ENCODE results near the gene SPRR2B.
"Not testable (repeated sequence)": the region's sequence is repeated elsewhere in the genome, so short reads cannot be mapped to it uniquely, and the experiment has no call there.

The SPRR2B gene

DNA sequence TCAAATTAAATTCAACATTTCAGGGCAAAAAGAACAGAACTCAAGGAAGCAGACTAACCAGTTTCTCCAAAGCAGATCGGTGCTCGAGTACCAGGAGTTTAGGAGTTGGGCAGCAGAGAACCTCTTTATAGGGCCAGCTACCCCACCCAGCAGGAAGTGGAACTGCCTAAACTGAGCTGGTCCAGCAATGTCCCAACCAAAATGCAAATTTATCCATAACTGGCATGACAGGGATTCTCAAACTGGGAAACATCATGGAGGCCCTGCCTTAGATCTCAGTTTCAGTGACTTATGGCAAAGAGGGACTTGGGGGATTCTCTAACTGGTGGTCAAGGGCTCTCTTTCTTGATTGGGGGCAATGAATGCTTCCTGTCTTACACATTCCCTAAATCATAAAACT lies at the start of gene SPRR2B:
Gene SPRR2B (minus strand): TSS at position 101 of the 400 bp plus-strand sequence. CDS start 772 bp downstream, outside the sequence.
- DNase-seq, result no peak

DNA sequence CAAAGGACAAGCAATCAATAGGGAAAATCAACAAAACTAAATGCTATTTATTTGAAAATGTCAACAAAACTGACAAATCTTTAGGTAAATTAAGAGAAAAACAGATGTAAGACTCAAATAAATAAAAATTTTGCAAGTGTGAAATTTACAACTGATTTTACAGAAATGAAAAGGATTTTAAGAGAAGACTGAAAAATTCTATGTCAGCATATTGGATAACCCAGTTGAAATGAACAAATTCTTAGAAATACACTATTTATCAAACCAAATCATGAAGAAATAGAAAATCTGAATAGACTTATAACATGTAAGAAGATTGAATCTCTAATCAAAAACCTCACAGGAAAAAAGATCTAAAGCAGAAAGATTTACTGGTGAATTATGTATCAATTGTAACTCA lies 49.5 kb upstream of the SPRR2B start:
- no peak for DNase-seq

DNA sequence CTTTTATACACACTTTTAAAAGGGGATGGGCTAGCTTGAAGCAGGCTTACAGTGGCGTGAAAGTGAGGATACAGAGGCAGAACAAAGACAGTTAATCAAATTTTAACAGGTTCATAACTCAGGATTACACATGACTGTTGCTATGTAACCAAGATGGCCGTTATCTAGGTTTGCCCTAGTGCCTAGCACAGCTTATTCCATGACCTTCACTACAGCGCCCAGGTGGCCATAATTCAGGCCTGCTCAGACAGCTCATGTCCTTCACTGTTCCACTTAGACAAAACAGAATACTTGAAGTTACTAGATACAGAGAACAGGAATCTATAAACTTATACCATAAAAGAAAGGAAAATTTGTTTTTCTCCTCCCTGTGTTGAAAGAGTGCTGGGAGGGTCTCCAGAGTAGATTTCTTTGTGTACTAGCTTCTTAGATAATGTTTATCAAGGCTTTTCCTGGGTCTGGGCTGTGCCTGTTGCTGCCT lies 48.1 kb upstream of the SPRR2B start:
- DNase-seq, result no peak

DNA sequence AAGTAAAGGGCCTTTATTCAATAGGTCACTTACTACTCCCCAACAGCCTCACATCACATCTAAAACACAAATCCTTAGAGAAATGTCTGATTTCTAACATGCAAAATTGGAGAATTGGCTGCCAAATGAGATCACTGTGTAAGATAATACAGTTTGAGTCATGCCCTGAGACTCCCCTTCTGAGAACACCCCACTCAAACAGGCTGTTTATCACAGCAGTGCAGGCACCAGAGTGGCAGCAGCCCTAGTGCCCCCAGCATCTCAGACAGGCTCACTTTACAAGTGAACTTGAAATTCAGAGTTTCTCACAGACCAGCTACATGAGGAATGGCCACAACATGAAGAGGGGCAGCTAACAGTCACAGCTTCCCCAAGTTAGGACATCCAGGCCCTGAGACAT lies 43.9 kb upstream of the SPRR2B start:
- not testable (repeated sequence) for DNase-seq

DNA sequence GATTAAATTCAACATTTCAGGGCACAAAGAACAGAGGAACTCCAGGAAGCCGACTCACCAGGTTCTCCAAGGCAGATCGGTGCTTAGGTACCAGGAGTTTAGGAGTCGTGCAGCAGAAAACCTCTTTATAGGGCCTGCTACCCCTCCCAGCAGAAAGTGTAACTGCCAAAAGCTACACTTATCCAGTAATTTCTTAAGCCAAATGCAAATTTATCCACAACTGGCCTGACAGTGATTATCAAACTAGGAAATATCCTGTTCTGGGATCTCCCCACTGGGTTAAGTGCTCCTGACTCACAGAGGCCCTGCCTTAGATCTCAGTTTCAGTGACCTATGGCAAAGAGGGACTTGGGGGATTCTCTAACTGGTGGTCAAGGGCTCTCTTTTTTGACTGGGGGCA lies 42.0 kb upstream of the SPRR2B start, which contains the start of gene SPRR2F:
Gene SPRR2F (minus strand): TSS at position 101 of the 400 bp plus-strand sequence. CDS start 783 bp downstream, outside the sequence.
- DNase-seq, result no peak

DNA sequence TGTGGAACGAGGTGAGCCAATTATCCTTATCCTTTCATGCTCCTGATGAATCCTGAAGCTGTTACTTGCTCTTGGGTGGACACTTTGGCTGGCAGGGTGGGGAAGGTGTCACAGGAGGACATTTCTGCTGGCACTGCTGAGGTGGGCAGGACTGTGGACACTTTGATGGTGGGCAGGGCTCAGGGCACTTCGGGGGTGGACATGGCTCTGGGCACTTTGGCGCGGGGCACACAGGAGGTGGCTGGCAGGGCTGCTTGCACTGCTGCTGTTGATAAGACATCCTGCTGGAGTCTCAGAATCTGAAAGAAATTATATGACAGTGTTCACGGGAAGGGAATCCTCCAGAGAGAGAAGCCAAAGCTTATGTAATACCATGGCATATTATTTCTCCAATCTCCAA lies 41.0 kb upstream of the SPRR2B start:
- not testable (repeated sequence) for DNase-seq

DNA sequence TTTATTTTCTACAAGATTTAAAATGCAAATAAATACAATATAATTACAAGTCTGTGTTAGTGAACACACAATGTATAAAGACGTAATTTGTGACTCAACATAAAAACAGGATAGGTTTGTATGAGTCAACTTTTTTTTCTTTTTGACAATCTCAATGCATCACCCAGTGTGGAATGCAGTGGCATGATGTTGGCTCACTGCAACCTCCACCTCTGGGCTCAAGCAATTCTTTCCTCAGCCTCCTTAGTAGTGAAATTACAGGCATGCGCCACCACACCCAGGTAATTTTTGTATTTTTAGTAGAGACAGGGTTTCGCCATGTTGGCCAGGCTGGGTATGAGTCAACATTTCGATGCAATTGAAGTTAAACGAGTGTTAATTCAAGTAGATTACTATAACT lies 28.8 kb upstream of the SPRR2B start:
- DNase-seq, result no peak

DNA sequence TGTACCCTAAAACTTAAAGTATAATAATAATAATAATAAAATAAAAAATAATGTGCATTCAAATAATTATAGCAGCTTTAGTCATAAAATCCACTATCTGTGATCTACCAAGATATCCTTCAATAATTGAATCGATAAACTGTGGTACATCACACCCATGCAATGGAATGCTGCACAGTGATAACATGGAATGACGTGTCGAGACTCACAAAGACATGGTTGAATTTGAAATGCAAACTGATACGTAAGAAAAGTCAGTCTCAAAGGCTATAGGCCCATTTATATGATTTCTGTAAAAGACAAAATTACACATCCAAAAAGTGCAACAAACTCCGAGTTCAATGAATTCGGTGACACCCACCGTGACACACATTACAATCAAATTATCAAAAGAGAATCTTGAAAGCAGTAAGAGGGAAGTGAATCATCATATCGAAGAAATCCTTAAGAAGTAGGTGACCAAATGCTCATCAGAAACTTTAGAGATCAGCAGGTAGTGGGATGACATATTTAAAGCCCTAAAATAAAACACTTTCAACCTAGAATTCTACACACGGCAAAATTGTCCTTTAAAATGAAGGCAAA lies 28.1 kb upstream of the SPRR2B start:
- no peak for DNase-seq

DNA sequence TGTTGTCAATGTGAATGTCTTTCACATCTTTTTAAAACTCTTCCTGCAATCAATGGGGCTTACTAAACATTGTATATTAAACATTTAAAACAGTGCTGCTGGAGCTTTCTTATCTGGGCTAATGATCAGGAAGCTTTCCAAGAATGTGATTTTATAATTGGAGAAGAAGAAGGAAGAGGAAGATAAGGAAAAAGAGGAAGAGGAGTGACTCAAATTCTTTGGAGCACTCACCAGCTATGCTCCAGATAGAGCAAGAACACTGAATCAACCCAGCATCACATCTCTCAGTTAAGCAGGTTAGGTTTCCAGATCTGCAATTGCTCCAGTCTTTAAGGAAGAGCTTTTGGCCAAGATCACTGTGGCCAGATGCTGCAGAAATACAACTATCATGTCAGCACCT lies 24.4 kb upstream of the SPRR2B start:
- no peak for DNase-seq

DNA sequence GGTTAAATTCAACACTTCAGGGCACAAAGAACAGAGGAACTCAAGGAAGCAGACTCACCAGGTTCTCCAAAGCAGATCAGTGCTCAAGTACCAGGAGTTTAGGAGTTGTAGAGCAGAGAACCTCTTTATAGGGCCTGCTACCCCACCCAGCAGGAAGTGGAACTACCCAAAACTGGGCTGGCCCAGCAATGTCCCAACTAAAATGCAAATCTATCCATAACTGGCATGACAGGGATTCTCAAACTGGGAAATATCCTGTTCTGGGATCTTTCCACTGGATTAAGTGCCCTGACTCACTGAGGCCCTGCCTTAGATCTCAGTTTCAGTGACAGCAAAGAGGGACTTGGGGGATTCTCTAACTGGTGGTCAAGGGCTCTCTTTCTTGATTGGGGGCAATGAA lies 23.0 kb upstream of the SPRR2B start, which contains the start of gene SPRR2E:
Gene SPRR2E (minus strand): TSS at position 101 of the 400 bp plus-strand sequence. CDS start 775 bp downstream, outside the sequence.
- DNase-seq, result no peak

DNA sequence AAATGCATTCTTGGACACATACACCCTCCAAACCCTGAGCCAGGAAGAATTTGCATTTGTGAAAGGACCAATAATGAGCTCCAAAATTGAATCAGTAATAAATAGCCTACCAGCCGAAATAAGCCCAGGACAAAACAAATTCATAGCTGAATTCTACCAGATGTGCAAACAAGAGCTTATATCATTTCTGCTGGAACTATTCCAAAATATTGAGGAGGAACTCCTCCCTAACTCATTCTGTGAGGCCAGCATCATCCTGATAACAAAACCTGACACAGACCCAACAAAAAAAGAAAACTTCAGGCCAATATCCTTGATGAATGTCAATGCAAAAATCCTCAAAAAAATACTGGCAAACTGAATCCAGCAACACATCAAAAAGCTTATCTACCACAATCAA lies 16.2 kb upstream of the SPRR2B start:
- DNase-seq, result no peak

DNA sequence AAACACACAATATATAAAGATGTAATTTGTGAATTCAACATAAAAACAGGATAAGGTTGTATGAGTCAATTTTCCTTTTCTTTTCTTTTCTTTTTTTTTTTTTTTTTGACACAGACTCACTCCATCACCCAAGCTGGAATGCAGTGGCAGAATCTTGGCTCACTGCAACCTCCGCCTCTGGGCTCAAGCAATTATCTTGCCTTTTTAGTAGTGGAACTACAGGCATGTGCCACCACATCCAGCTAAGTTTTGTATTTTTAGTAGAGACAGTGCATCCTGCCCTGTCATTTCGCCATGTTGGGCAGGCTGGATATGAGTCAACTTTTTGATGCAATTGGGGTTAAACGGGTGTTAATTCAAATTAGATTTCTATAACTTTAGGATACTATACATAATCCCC lies 10.3 kb upstream of the SPRR2B start:
- no peak for DNase-seq

DNA sequence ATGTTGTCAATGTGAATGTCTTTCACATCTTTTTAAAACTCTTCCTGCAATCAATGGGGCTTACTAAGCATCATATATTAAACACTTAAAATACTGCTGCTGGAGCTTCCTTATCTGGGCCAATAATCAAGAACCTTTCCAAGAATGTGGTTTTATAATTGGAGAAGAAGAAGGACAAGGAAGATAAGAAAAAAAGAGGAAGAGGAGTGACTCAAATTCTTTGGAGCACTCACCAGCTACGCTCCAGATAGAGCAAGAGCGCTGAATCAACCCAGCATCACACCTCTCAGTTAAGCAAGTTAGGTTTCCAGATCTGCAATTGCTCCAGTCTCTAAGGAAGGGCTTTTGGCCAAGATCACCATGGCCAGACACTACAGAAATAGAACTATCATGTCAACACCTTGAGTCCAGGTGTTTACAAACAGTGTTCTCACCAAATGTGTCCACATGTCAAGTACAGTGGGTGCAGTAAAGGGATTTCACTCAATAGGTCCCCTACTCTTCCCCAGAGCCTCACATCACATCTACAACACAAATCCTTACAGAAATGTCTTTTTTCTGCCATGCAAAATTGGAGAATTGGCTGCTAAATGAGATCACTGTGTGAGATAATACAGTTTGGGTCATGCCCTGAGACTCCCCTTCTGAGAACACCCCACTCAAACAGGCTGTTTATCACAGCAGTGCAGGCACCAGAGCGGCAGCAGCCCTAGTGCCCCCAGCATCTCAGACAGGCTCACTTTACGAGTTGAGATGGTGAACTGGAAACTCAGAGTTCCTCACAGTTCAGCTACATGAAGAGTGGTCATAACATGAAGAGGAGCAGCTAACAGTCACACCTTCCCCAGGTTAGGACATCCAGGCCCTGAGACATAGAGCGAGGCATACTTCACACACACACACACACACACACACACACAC lies 1.7 kb upstream of the SPRR2B start:
- DNase-seq, result no peak

DNA sequence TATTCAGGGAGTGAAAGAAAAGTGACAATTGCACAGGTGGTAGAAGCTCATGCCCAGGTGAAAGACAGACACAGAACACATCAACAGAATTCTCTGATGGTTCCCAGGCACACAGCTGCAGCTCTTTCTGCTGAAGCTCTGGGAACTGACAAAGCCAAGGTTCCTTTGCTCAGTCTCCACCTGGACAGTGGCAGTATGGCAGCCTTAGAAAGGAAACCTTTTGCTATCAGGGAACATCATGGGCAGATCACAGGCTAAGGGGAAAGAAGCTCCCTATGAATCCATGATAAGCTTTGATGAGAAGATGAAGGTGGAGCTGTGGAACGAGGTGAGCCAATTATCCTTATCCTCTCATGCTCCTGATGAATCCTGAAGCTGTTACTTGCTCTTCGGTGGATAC lies 1.2 kb downstream of the SPRR2B start:
- no peak for DNase-seq

DNA sequence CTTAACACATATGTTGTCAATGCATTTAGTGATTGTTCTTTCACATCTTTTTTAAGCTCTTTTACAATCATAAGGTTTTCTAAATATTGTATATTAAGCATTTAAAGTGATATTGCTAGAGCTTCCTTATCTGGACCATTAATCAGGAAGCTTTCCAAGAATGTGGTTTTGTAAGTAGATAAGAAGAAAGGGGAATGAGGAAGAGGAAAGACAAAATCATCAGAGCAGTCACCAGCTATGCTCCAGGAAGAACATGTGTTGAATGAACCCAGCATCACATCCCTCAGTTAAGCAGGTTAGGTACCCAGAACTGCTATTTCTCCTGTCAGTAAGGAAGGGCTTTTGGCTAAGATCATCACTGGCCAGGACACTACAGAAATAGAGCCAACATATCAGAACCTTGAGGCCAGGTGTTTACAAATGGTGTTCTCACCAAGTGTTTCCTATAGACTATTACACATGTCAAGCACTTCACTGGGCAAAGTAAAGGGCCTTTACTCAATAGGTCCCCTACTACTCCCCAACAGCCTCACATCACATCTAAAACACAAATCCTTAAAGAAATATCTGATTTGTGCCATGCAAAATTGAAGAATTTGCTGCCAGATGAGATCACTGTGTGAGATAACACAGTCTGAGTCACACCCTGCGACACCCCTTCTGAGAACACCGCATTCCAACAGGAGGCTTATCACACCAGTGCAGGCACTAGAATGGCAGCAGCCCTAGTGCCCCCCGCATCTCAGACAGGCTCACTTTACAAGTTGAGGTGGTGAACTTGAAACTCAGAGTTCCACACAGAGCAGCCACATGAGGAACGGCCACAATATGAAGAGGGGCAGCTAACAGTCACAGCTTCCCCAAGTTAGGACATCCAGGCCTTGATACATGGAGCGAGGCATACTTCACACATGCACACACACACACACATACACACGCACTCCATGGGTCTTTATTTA lies 12.3 kb downstream of the SPRR2B start:
- no peak for DNase-seq

DNA sequence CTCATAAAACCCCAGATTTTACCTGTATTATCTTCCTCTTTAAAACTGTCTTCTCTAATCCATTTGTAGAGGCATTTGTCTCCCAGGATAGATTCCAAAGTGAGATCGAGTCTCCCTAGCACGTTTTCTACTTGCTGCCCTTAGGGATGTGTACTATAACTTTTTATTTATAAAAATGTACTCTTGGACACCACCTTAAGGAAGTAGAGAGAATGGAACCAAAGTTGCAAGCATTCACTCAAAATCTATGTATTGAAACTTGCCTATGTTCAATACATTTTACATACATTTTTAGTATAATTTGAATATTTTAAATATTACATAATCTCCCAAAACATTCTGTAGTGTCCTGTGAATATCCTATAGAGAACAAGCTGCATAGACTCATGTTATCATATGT lies 13.3 kb downstream of the SPRR2B start:
- no peak for DNase-seq

DNA sequence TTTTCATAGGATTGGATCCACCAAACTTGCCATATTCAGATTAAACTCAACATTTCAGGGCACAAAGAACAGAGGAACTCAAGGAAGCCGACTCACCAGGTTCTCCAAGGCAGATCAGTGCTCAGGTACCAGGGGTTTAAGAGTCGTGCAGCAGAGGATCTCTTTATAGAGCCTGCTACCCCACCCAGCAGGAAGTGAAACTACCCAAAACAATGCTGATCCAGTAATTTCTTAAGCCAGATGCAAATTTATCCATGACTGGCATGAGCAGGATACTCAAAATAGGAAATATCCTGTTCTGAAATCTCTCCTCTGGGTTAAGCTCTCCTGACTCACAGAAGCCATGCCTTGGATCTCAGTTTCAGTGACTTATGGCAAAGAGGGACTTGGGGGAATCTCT lies 14.0 kb downstream of the SPRR2B start, which contains the start of gene SPRR2A:
Gene SPRR2A (minus strand): TSS at position 138 of the 400 bp plus-strand sequence. CDS start 777 bp downstream, outside the sequence.
- no peak for DNase-seq

DNA sequence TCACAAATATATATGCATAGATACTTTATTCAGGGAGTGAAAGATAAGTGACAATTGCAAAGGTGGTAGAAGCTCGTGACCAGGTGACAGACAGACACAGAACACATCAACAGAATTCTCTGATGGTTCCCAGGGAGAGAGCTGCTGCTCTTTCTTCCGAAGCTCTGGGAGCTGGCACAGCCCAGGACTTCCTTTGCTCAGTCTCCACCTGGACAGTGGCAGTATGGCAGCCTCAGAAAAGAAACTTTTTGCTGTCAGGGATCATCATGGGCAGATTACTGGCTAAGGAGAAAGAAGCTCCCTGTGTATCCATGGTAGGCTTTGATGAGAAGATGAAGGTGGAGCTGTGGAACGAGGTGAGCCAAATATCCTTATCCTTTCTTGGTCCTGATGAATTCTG lies 15.3 kb downstream of the SPRR2B start:
- DNase-seq, result not testable (repeated sequence)

DNA sequence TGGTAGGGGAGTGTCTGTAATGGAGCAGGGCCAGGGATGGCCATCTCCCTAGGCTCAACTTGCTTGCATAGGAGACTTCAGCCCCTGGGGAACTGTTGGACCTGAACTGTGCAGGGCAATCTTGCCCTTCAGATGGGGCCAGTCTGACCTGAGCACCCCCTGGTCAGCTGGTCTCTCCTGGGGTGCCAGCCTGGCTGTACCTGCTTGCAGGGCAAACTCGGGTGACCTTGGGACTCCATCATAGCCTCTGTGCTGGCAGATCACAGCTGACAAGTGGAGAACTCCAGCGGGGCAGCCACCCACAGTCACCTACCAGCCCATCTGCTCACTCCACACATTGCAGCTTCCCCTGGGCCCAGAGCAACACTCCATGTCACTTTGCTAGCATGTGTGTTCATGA lies 22.2 kb downstream of the SPRR2B start:
- no peak for DNase-seq

DNA sequence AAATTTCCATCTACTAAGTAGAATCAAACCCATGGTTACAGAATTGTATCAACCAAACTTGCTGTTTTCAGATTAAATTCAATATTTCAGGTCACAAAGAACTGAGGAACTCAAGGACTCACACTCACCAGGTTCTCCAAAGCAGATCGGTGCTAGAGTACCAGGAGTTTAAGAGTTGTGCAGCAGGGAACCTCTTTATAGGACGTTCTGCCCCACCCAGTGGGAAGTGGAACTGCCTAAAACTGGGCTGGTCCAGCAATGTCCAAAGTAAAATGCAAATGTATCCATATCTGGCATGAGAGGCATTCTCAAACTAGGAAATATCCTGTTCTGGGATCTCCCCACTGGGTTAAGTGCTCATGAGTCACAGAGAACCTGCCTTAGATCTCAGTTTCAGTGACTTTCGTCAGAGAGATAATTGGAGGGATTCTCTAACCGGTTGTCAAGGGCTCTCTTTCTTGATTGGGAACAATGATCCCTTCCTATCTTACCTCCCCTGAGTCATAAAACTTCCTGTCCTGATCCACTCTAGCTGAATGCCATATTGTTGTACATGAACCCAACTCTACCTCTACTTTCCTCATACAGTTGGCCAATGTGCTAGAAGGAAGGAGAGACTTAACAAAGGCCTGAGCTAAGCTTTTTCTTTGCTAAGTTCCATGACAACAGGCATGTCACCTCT lies 30.3 kb downstream of the SPRR2B start, which contains the start of gene SPRR2D:
Gene SPRR2D (minus strand): TSS at position 171 of the 682 bp plus-strand sequence. CDS start 774 bp downstream, outside the sequence.
- DNase-seq, result no peak

DNA sequence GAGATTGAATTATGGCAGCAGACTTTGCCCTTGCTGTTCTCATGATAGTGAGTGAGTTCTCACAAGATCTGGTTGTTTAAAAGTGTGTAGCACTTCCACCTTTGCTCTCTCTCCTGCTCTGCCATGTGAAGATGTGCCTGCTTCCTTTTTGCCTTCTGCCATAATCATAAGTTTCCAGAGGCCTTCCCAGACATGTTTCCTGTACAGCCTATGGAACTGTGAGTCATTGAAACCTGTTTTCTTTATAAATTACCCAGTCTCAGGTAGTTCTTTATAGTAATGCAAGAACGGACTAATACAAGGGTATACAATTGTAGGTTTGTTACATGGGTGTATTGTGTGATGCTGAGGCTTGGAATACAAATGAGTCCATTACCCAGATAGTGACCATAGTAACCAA lies 36.2 kb downstream of the SPRR2B start:
- no peak for DNase-seq

All from activated gamma-delta T cell treated with Interleukin-2 at 50 U/mL for 16 hours (primary cell).